ENCODE measurements around the gene TAF5L. TPM values are rescaled to one million over a fixed set of nuclear protein-coding genes. Genes with fewer than 3 reads are reported as not detected.

The TAF5L gene
- total and polyA plus RNA-seq, 10 of the 15 experiments (the other 5 are each of a cell fraction or from before 2014, with no cell fraction given) = 1.1 to 26.2 (median 19.1) TPM

DNA sequence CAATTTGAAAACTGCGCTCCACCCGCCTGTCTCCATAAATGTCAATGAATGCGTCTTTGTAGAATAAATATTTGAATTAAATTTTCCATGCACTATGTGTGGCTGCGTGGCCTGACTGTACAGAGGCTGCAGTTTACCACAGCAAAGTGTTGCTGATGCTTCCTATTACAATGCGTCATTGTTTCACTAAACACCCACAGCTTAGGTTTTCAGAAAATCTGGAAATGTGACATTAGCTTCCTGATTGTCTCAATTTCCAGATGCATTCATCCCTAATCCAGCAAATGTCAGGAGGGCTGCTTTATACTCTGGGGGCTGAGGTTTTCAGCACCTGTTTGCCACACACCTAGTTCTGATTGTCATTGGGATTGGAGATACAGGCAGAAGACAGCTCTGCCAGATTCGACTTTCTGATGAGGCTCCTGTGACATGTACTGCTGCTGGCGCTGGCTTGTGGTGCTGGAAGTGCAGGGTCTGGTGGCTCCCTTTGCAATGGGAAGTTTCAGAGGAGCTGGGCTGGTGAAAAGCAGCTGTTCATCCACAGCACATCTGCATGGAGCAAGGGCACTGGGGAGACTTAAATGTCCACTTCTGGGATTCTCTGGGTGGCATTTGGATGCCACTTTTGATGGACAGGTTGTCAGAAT, 40.1 kb upstream of the TAF5L start:
- H3K9me3 ChIP-seq (replicated peaks; ENCODE audit: control insufficient read depth, insufficient read depth, low read length) = no peaks in the 10 kb centered on the region; the same call in 2 of the 3 replicates
- TF ChIP-seq CEBPB (IDR thresholded peaks at IDR 0.05; ENCODE audit: borderline replicate concordance in 1 of 2, low read depth in 2 of 2, low read length in 2 of 2) (no peak), POU2F2 (IDR thresholded peaks at IDR 0.05; ENCODE audit: borderline replicate concordance, low read depth, low read length) (no peak)
- peaks cover 15% of the 10 kb centered on the region for H3K4me1 ChIP-seq (ENCODE audit: control insufficient read depth, insufficient read depth, low read length)
- no peak overlapping the region for H3K4me3 ChIP-seq
- no peak overlapping the region for H3K9ac ChIP-seq (ENCODE audit: control insufficient read depth, insufficient read depth, low read length)
- no TSS peak for BruUV-seq (replicated peaks)
- DNase-seq (ENCODE audit: low read depth, low spot score) (no peak), ATAC-seq (no peak), FAIRE-seq (no peak)
- H4K20me1 ChIP-seq (ENCODE audit: control insufficient read depth, insufficient read depth) = no peaks in the 10 kb centered on the region
- no peak overlapping the region for H2AFZ ChIP-seq (ENCODE audit: control insufficient read depth, low read depth, low read length)
- ChIA-PET SMC1A (ENCODE audit: uncharacterized antibody, unreplicated experiment) (no interaction called here), RAD21 (ENCODE audit: unreplicated experiment) (interaction anchor here (1.0 kb wide), 1 partner anchor 10 kb away, joined by 3 read pairs; no protein-coding TSS in a partner anchor), POLR2A (no interaction called here), CTCF (interaction anchor here (1.4 to 1.5 kb wide), 2 partner anchors 457 to 649 kb away, joined by 3 to 4 read pairs; no protein-coding TSS in a partner anchor)
- peaks cover 0 to 9% of the 10 kb centered on the region in 2 experiments; a peak in 2 of 4 replicates for H3K36me3 ChIP-seq (ENCODE audit: control insufficient read depth in 2 of 2, insufficient read depth in 2 of 2, low read length in 1 of 2)
- 98% methylated on average over 7 of the region's 7 CpGs for WGBS (ENCODE audit: insufficient coverage, insufficient replicate concordance, low lambda C conversion rate, missing lambda C conversion rate)
- no peak overlapping the region for H3K27ac ChIP-seq (ENCODE audit: control insufficient read depth, insufficient read depth)
- no peaks in the 10 kb centered on the region for H3K79me2 ChIP-seq (ENCODE audit: control insufficient read depth, insufficient read depth, low read length)
- no peaks in the 10 kb centered on the region for H3K27me3 ChIP-seq (replicated peaks in 1 of 2; ENCODE audit: control insufficient read depth in 2 of 2, insufficient read depth in 2 of 2, low read length in 1 of 2)
- in situ Hi-C loops (cut with MboI) = no loop called here
- intact Hi-C loops (cut with micrococcal nuclease; ENCODE audit: unreplicated experiment) = loop anchor here (10.0 kb wide), 1 partner anchor 179 kb away; no protein-coding TSS in a partner anchor
- H3K4me2 ChIP-seq (ENCODE audit: control insufficient read depth, insufficient read depth) = no peak overlapping the region

GRCh38 chr1:229664133-229664689, 38.3 kb upstream of the TAF5L start:
- no peak overlapping the region for H2AFZ ChIP-seq (ENCODE audit: control insufficient read depth, low read depth, low read length)
- no peaks in the 10 kb centered on the region; the same call in 2 of the 3 replicates for H3K9me3 ChIP-seq (replicated peaks; ENCODE audit: control insufficient read depth, insufficient read depth, low read length)
- ChIA-PET POLR2A (interaction anchor here (0.6 kb wide), 1 partner anchor 664 kb away, joined by 4 read pairs; no protein-coding TSS in a partner anchor), RAD21 (ENCODE audit: unreplicated experiment) (interaction anchor here (0.8 to 2.5 kb wide), 3 partner anchors 504 to 645 kb away, joined by 3 to 5 read pairs (median 3); no protein-coding TSS in a partner anchor), CTCF (interaction anchor here (0.9 to 1.8 kb wide), 4 partner anchors 70 to 646 kb away, joined by 3 to 4 read pairs (median 4); no protein-coding TSS in a partner anchor), SMC1A (ENCODE audit: uncharacterized antibody, unreplicated experiment) (interaction anchor here (1.2 to 1.3 kb wide), 2 partner anchors 8 to 48 kb away, joined by 3 to 5 read pairs; no protein-coding TSS in a partner anchor)
- peaks cover 10 to 11% of the 10 kb centered on the region in 2 experiments; a peak in 3 of 4 replicates for H3K36me3 ChIP-seq (ENCODE audit: control insufficient read depth in 2 of 2, insufficient read depth in 2 of 2, low read length in 1 of 2)
- peaks cover 15% of the 10 kb centered on the region for H3K4me1 ChIP-seq (ENCODE audit: control insufficient read depth, insufficient read depth, low read length)
- H3K27ac ChIP-seq (ENCODE audit: control insufficient read depth, insufficient read depth) = 0 out of 2 replicates have a peak overlapping the region, but pooled peaks have one; percentile 36
- no TSS peak for BruUV-seq (replicated peaks)
- in situ Hi-C loops (cut with MboI) = loop anchor here (5.0 kb wide), 1 partner anchor 648 kb away; no protein-coding TSS in a partner anchor
- H3K9ac ChIP-seq (ENCODE audit: control insufficient read depth, insufficient read depth, low read length) = no peak overlapping the region
- no peaks in the 10 kb centered on the region for H4K20me1 ChIP-seq (ENCODE audit: control insufficient read depth, insufficient read depth)
- H3K27me3 ChIP-seq (replicated peaks in 1 of 2; ENCODE audit: control insufficient read depth in 2 of 2, insufficient read depth in 2 of 2, low read length in 1 of 2) = no peaks in the 10 kb centered on the region
- peak; percentile 86 for FAIRE-seq
- peak; percentile 69 for DNase-seq (ENCODE audit: low read depth, low spot score)
- H3K4me3 ChIP-seq = peak overlapping the region; percentile 6; the same call in 1 of the 2 replicates
- ATAC-seq = peak; percentile 82
- 3% methylated on average over 9 of the region's 9 CpGs for WGBS (ENCODE audit: insufficient coverage, insufficient replicate concordance, low lambda C conversion rate, missing lambda C conversion rate)
- intact Hi-C loops (cut with micrococcal nuclease; ENCODE audit: unreplicated experiment) = loop anchor here (5.0 to 10.0 kb wide), 2 partner anchors 181 to 403 kb away; partner anchors contain the start of gene GALNT2
- peak overlapping the region; percentile 13; the same call in 1 of the 2 replicates for H3K4me2 ChIP-seq (ENCODE audit: control insufficient read depth, insufficient read depth)
- no peaks in the 10 kb centered on the region for H3K79me2 ChIP-seq (ENCODE audit: control insufficient read depth, insufficient read depth, low read length)
- TF ChIP-seq, protein P1, sequence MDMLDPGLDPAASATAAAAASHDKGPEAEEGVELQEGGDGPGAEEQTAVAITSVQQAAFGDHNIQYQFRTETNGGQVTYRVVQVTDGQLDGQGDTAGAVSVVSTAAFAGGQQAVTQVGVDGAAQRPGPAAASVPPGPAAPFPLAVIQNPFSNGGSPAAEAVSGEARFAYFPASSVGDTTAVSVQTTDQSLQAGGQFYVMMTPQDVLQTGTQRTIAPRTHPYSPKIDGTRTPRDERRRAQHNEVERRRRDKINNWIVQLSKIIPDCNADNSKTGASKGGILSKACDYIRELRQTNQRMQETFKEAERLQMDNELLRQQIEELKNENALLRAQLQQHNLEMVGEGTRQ (IDR thresholded peaks at IDR 0.05; ENCODE audit: borderline replicate concordance, low read depth, low read length) = no peak
- TF ChIP-seq RCOR1 (conservative IDR thresholded peaks at IDR 0.05; ENCODE audit: low read depth, low read length) = 0 out of 2 replicates have a peak, but pooled peaks have one; percentile 72
- no peak for TF ChIP-seq BCLAF1 (IDR thresholded peaks at IDR 0.05)
- TF ChIP-seq SMAD1 (IDR thresholded peaks at IDR 0.05; ENCODE audit: low read depth, partially characterized antibody) = peak; percentile 86
- TF ChIP-seq BHLHE40 (IDR thresholded peaks at IDR 0.05; ENCODE audit: borderline replicate concordance in 1 of 2, low read depth in 2 of 2, low read length in 1 of 2) = peak in 1 of 2 experiments; percentile 22; a peak in 1 of 4 replicates
- no peak for TF ChIP-seq SREBF2 (IDR thresholded peaks at IDR 0.05; ENCODE audit: low read length)
- no peak for TF ChIP-seq CHD1 (IDR thresholded peaks at IDR 0.05; ENCODE audit: low read depth, low read length)
- TF ChIP-seq ZNF207 (IDR thresholded peaks at IDR 0.05; ENCODE audit: borderline replicate concordance) = no peak

All from GM12878 (cell line).